ENCODE measurements around the gene HEXD.

The HEXD gene

DNA sequence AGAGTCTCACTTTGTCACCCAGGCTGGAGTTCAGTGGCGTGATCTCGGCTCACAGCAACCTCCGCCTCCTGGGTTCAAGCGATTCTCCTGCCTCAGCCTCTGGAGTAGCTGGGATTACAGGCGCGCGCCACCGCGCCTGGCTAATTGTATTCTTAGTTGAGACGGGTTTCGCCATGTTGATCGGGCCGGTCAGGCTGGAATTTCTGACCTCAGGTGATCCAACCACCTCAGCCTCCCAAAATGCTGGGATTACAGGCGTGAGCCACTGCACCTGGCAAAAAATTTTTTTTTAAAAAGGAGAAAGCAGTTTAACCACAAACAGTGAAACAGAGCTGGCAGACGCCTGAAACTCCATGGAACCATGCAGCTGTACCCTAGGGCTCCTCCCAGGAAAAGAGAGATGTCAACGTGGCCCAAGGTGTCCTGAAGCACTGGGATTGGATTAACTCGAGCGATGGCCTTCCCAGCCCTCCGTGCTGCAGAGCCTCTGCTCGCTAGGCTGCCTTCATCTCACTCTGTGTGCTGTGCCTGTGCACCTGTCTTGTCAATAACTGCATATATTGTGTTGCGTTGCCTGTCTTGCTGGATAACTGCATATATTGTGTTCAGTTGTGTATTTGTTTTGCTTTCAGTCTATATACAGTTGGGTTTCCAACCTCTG lies 71.8 kb downstream of the HEXD start:
- no peak for DNase-seq (ENCODE audit: low spot score)

- DNase-seq (ENCODE audit: low spot score): no peak
Measured at GRCh38 chr17:82490512-82491195, 72.5 kb downstream of the HEXD start.

DNA sequence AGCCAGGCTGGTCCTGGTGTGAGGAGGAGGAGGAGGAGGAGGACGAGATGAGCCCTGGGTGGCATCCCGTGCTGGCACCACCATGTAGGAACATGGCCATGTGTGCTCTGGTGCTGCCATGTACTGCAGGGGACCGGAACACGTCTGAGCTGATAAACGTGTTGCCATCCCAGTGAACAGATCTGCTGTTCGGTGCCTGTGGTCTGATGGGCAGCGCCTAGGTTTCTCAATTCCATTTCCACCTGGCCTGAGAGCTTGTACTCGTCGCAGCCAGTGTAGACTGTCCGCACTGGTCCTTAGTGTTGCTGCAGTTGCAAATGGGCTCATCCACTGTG lies 73.0 kb downstream of the HEXD start:
- DNase-seq (ENCODE audit: low spot score): no peak

- DNase-seq (ENCODE audit: low spot score): no peak
Measured at GRCh38 chr17:82491533-82491932, 73.4 kb downstream of the HEXD start.

Data from hematopoietic multipotent progenitor cell treated with erythropoietin and hydrocortisone succinate and interleukin-3 and kit ligand, for 17 days (in vitro differentiated cells).